KMS-11 (cell line): ENCODE results near the gene RSF1.

ENCODE experiments used
- H2AFZ ChIP-seq: fragments of 200-600 bp; sonication (generic); 2 replicates; pipeline ENCODE4 v1.6.1; 2016; ENCODE audit warnings: antibody characterized with exemption, mixed run types, low read depth
- H3K27ac ChIP-seq: fragments of 200-600 bp; sonication (generic); 2 replicates; pipeline ENCODE4 v1.6.1; 2016; ENCODE audit warnings: mild to moderate bottlenecking, mixed run types
- H3K27me3 ChIP-seq: fragments of 200-600 bp; sonication (generic); 2 replicates; pipeline ENCODE4 v1.6.1; 2017; ENCODE audit warnings: mild to moderate bottlenecking, low read depth, mixed run types, moderate library complexity; ENCODE audit not compliant: insufficient read depth
- H3K36me3 ChIP-seq: fragments of 200-600 bp; sonication (generic); 2 replicates; pipeline ENCODE4 v1.6.1; 2017; ENCODE audit warnings: mild to moderate bottlenecking, mixed run types; ENCODE audit not compliant: insufficient read depth
- H3K4me1 ChIP-seq: fragments of 200-600 bp; sonication (generic); 2 replicates; pipeline ENCODE4 v1.6.1; 2016; ENCODE audit warnings: mild to moderate bottlenecking, low read depth, mixed run types; ENCODE audit not compliant: poor library complexity, severe bottlenecking
- H3K4me2 ChIP-seq: fragments of 200-600 bp; sonication (generic); 2 replicates; pipeline ENCODE4 v1.7.0; 2016; ENCODE audit warnings: mild to moderate bottlenecking, mixed run types
- H3K4me3 ChIP-seq: fragments of 200-600 bp; sonication (generic); IDR thresholded peaks from 2 replicates; pipeline ENCODE4 v1.6.1; 2017; ENCODE audit warnings: low read depth, low read length, mixed read lengths; ENCODE audit not compliant: insufficient read depth
- H3K79me2 ChIP-seq: fragments of 200-600 bp; sonication (generic); 2 replicates; pipeline ENCODE4 v1.6.1; 2016; ENCODE audit warnings: low read depth, mixed run types; ENCODE audit not compliant: insufficient read depth
- H3K9ac ChIP-seq: fragments of 200-600 bp; sonication (generic); 2 replicates; pipeline ENCODE4 v1.6.1; 2016; ENCODE audit warnings: mild to moderate bottlenecking, mixed run types
- H4K20me1 ChIP-seq: fragments of 200-600 bp; sonication (generic); 2 replicates; pipeline ENCODE4 v1.6.1; 2016; ENCODE audit warnings: mild to moderate bottlenecking, mixed run types; ENCODE audit not compliant: insufficient read depth
- CTCF ChIP-seq: fragments of 200-600 bp; sonication (generic); conservative IDR thresholded peaks from 2 replicates; pipeline ENCODE4 v1.6.1; 2017; ENCODE audit warnings: low read depth, mild to moderate bottlenecking, antibody characterized with exemption, low read length, moderate library complexity, mixed read lengths

RSF1 gene

DNA sequence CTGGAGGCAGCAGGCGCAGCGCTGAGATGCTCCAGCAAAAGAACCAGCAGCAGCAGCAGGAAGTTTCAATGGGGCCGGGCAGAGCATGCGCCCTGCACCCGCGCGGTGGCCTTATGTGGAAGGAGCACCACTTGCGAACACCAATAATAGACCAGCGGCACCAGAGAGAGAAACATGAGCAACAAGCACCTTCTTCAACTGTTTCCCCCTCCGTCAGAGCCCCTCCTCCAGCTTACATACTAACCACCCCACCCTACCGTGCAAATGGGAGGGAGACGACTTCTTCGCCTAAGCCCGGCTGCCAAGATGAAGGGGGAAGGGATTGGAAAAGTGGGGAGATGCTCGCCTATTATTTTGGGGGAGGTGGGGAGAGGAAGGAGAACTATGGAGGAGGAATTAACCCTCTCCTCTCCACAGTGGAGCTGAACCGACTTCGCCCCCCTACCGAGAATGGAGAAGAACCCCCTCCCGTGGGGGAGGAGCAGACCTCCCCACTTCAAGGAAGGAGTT, 1.1 kb downstream of the RSF1 start:
- H3K9ac ChIP-seq = peak overlapping the region; percentile 79
- H3K79me2 ChIP-seq = peaks cover 59% of the 10 kb centered on the region
- H3K27me3 ChIP-seq = no peaks in the 10 kb centered on the region
- peak overlapping the region; percentile 79 for H3K4me2 ChIP-seq
- no peaks in the 10 kb centered on the region for H3K36me3 ChIP-seq
- peak overlapping the region; percentile 71 for H3K27ac ChIP-seq
- H3K4me1 ChIP-seq = peaks cover 18% of the 10 kb centered on the region
- H4K20me1 ChIP-seq = peaks cover 15% of the 10 kb centered on the region
- no peak overlapping the region for H3K4me3 ChIP-seq
- TF ChIP-seq CTCF = no peak
- H2AFZ ChIP-seq = peak overlapping the region; percentile 75; the same call in 1 of the 2 replicates

GRCh38 chr11:77815459-77815858, 5.1 kb downstream of the RSF1 start:
- H3K79me2 ChIP-seq = peaks cover 94% of the 10 kb centered on the region
- no peak overlapping the region for H3K9ac ChIP-seq
- H3K4me3 ChIP-seq = no peak overlapping the region
- no peak overlapping the region for H2AFZ ChIP-seq
- H3K4me2 ChIP-seq = no peak overlapping the region
- peaks cover 23% of the 10 kb centered on the region for H4K20me1 ChIP-seq
- no peak overlapping the region for H3K27ac ChIP-seq
- no peak for TF ChIP-seq CTCF
- peaks cover 4% of the 10 kb centered on the region; the same call in 1 of the 2 replicates for H3K36me3 ChIP-seq
- no peaks in the 10 kb centered on the region for H3K27me3 ChIP-seq
- H3K4me1 ChIP-seq = peaks cover 21% of the 10 kb centered on the region

GRCh38 chr11:77814848-77815247, 5.7 kb downstream of the RSF1 start:
- no peak overlapping the region for H3K9ac ChIP-seq
- H2AFZ ChIP-seq = no peak overlapping the region
- no peak overlapping the region for H3K27ac ChIP-seq
- peaks cover 21% of the 10 kb centered on the region for H3K4me1 ChIP-seq
- no peak overlapping the region for H3K4me2 ChIP-seq
- H3K36me3 ChIP-seq = peaks cover 4% of the 10 kb centered on the region; the same call in 1 of the 2 replicates
- peaks cover 23% of the 10 kb centered on the region for H4K20me1 ChIP-seq
- no peak overlapping the region for H3K4me3 ChIP-seq
- TF ChIP-seq CTCF = no peak
- no peaks in the 10 kb centered on the region for H3K27me3 ChIP-seq
- peaks cover 94% of the 10 kb centered on the region for H3K79me2 ChIP-seq

DNA sequence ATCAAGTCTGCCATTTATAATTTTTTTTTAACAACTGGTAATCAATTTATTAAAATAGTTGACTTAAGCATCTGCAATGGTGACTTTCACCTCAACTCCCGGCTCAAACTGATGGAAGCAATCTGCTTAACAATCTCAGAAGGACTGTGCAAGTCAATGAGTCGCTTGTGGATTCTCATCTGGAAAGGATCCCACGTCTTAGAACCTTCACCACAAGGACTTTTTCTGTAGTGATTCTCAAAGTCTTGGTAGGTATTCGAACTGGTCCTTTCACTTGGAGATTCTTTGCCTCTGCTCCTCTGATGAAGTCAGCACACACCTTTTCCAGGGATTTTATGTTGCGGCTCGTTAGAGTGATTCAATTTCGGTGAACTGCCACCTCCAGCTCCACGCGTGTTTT, 7.3 kb downstream of the RSF1 start:
- no peaks in the 10 kb centered on the region for H3K27me3 ChIP-seq
- H4K20me1 ChIP-seq = peaks cover 20% of the 10 kb centered on the region
- H3K36me3 ChIP-seq = peaks cover 4% of the 10 kb centered on the region; the same call in 1 of the 2 replicates

More for the DNA sequence above, 7.3 kb downstream of the RSF1 start:
- H3K4me3 ChIP-seq = no peak overlapping the region
- H2AFZ ChIP-seq = no peak overlapping the region
- no peak overlapping the region for H3K27ac ChIP-seq
- H3K4me2 ChIP-seq = no peak overlapping the region
- H3K4me1 ChIP-seq = peaks cover 14% of the 10 kb centered on the region
- H3K9ac ChIP-seq = no peak overlapping the region
- no peak for TF ChIP-seq CTCF
- peaks cover 92% of the 10 kb centered on the region for H3K79me2 ChIP-seq
